ACC112 (cell line): ENCODE data around the gene IRF2BP2.
A peak's percentile ranks its signal among the peaks of the same experiment; 100 is the strongest.

ENCODE experiments used
- H2AFZ ChIP-seq: fragments of 200-600 bp; sonication (generic); one replicate; pipeline ENCODE4 v1.6.0; 2017; ENCODE audit warnings: antibody characterized with exemption, low read length; ENCODE audit not compliant: unreplicated experiment
- H3K27ac ChIP-seq: fragments of 200-600 bp; sonication (generic); 2 replicates; pipeline ENCODE4 v1.5.1; 2014; ENCODE audit warnings: low read depth, mild to moderate bottlenecking, antibody characterized with exemption, low read length, moderate library complexity
- H3K27me3 ChIP-seq: fragments of 200-600 bp; sonication (generic); 2 replicates; pipeline ENCODE4 v1.6.1; 2014; ENCODE audit warnings: mild to moderate bottlenecking, antibody characterized with exemption, low read length, moderate library complexity, mixed read lengths; ENCODE audit not compliant: insufficient read depth
- H3K36me3 ChIP-seq: fragments of 200-600 bp; sonication (generic); 2 replicates; pipeline ENCODE4 v1.6.1; 2016; ENCODE audit warnings: mild to moderate bottlenecking, antibody characterized with exemption, low read length, moderate library complexity, mixed read lengths; ENCODE audit not compliant: insufficient read depth
- H3K4me1 ChIP-seq: fragments of 200-600 bp; sonication (generic); one replicate; pipeline ENCODE4 v1.6.1; 2016; ENCODE audit warnings: low read length, mixed read lengths; ENCODE audit not compliant: insufficient read depth, unreplicated experiment, control insufficient read depth
- H3K4me3 ChIP-seq: fragments of 200-600 bp; sonication (generic); 2 replicates; pipeline ENCODE4 v1.5.1; 2014; ENCODE audit warnings: mild to moderate bottlenecking, low read depth, low read length
- H3K79me2 ChIP-seq: fragments of 200-600 bp; sonication (generic); one replicate; pipeline ENCODE4 v1.6.0; 2016; ENCODE audit warnings: low read length; ENCODE audit not compliant: control insufficient read depth, unreplicated experiment, insufficient read depth

IRF2BP2 gene

GRCh38 chr1:234621127-234621468, 11.1 kb upstream of the IRF2BP2 start:
- Histone ChIP-seq H3K4me1 (peaks cover 71% of the 10 kb centered on the region), H3K79me2 (no peaks in the 10 kb centered on the region), H3K27me3 (no peaks in the 10 kb centered on the region), H2AFZ (no peak overlapping the region), H3K36me3 (no peaks in the 10 kb centered on the region), H3K4me3 (no peak overlapping the region), H3K27ac (peak overlapping the region; percentile 66; the same call in 1 of the 2 replicates)

- Histone ChIP-seq H3K4me3 (peak overlapping the region; percentile 47), H3K79me2 (no peaks in the 10 kb centered on the region), H2AFZ (peak overlapping the region; percentile 98), H3K27ac (peak overlapping the region; percentile 89), H3K27me3 (no peaks in the 10 kb centered on the region), H3K36me3 (no peaks in the 10 kb centered on the region), H3K4me1 (peaks cover 71% of the 10 kb centered on the region)
Observed at GRCh38 chr1:234620272-234621126, 10.5 kb upstream of the IRF2BP2 start.

GRCh38 chr1:234619794-234620247, 9.8 kb upstream of the IRF2BP2 start:
- Histone ChIP-seq H3K36me3 (no peaks in the 10 kb centered on the region), H3K27me3 (no peaks in the 10 kb centered on the region), H3K27ac (peak overlapping the region; percentile 89), H2AFZ (peak overlapping the region; percentile 98), H3K79me2 (no peaks in the 10 kb centered on the region), H3K4me1 (peaks cover 73% of the 10 kb centered on the region), H3K4me3 (peak overlapping the region; percentile 47)

- peak overlapping the region; percentile 30; the same call in 1 of the 2 replicates for H3K4me3 ChIP-seq
- H3K4me1 ChIP-seq = peaks cover 72% of the 10 kb centered on the region
- H2AFZ ChIP-seq = peak overlapping the region; percentile 7
- no peaks in the 10 kb centered on the region for H3K27me3 ChIP-seq
- H3K27ac ChIP-seq = peak overlapping the region; percentile 89
- H3K36me3 ChIP-seq = no peaks in the 10 kb centered on the region
- H3K79me2 ChIP-seq = no peaks in the 10 kb centered on the region
Observed at GRCh38 chr1:234619071-234619480, 9.1 kb upstream of the IRF2BP2 start.

- Histone ChIP-seq H3K27ac (peak overlapping the region; percentile 89), H3K27me3 (no peaks in the 10 kb centered on the region), H3K36me3 (no peaks in the 10 kb centered on the region), H3K79me2 (no peaks in the 10 kb centered on the region), H3K4me3 (peak overlapping the region; percentile 30), H3K4me1 (peaks cover 75% of the 10 kb centered on the region), H2AFZ (peak overlapping the region; percentile 7)
Observed at GRCh38 chr1:234618737-234619049, 8.7 kb upstream of the IRF2BP2 start.

- peak overlapping the region; percentile 30 for H3K4me3 ChIP-seq
- H3K27me3 ChIP-seq = no peaks in the 10 kb centered on the region
- no peaks in the 10 kb centered on the region for H3K79me2 ChIP-seq
- peaks cover 80% of the 10 kb centered on the region for H3K4me1 ChIP-seq
- peak overlapping the region; percentile 7 for H2AFZ ChIP-seq
- peak overlapping the region; percentile 89 for H3K27ac ChIP-seq
- H3K36me3 ChIP-seq = no peaks in the 10 kb centered on the region
Observed at GRCh38 chr1:234617986-234618736, 8.2 kb upstream of the IRF2BP2 start.

- H3K4me1 ChIP-seq = peaks cover 83% of the 10 kb centered on the region
- no peaks in the 10 kb centered on the region for H3K27me3 ChIP-seq
- H3K27ac ChIP-seq = peak overlapping the region; percentile 89
- peak overlapping the region; percentile 20 for H2AFZ ChIP-seq
- no peaks in the 10 kb centered on the region for H3K36me3 ChIP-seq
- H3K4me3 ChIP-seq = 0 out of 2 replicates have a peak overlapping the region, but pooled peaks have one; percentile 1
- H3K79me2 ChIP-seq = no peaks in the 10 kb centered on the region
Observed at GRCh38 chr1:234617131-234617985, 7.4 kb upstream of the IRF2BP2 start.

- Histone ChIP-seq H3K27me3 (no peaks in the 10 kb centered on the region), H3K36me3 (no peaks in the 10 kb centered on the region), H2AFZ (peak overlapping the region; percentile 56), H3K27ac (peak overlapping the region; percentile 89), H3K79me2 (no peaks in the 10 kb centered on the region), H3K4me3 (0 out of 2 replicates have a peak overlapping the region, but pooled peaks have one; percentile 1), H3K4me1 (peaks cover 83% of the 10 kb centered on the region)
Observed at GRCh38 chr1:234616644-234617043, 6.7 kb upstream of the IRF2BP2 start.

GRCh38 chr1:234614081-234614489, 4.1 kb upstream of the IRF2BP2 start:
- H3K4me1 ChIP-seq = peaks cover 71% of the 10 kb centered on the region

More at GRCh38 chr1:234614081-234614489, 4.1 kb upstream of the IRF2BP2 start:
- H3K79me2 ChIP-seq = peaks cover 7% of the 10 kb centered on the region
- H3K27ac ChIP-seq = peak overlapping the region; percentile 98
- H3K27me3 ChIP-seq = no peaks in the 10 kb centered on the region
- no peaks in the 10 kb centered on the region for H3K36me3 ChIP-seq
- H2AFZ ChIP-seq = peak overlapping the region; percentile 15
- H3K4me3 ChIP-seq = peak overlapping the region; percentile 43; the same call in 1 of the 2 replicates
